ENCODE data around the gene FRMD4A. TPM values are rescaled to one million over a fixed set of nuclear protein-coding genes. Genes with fewer than 3 reads are reported as not detected.
"Not testable (repeated sequence)": the region's sequence is repeated elsewhere in the genome, so short reads cannot be mapped to it uniquely, and the experiment has no call there.

The FRMD4A gene
- polyA plus RNA-seq, 5 donors = 48.9 to 60.9 (median 53.0) TPM

DNA sequence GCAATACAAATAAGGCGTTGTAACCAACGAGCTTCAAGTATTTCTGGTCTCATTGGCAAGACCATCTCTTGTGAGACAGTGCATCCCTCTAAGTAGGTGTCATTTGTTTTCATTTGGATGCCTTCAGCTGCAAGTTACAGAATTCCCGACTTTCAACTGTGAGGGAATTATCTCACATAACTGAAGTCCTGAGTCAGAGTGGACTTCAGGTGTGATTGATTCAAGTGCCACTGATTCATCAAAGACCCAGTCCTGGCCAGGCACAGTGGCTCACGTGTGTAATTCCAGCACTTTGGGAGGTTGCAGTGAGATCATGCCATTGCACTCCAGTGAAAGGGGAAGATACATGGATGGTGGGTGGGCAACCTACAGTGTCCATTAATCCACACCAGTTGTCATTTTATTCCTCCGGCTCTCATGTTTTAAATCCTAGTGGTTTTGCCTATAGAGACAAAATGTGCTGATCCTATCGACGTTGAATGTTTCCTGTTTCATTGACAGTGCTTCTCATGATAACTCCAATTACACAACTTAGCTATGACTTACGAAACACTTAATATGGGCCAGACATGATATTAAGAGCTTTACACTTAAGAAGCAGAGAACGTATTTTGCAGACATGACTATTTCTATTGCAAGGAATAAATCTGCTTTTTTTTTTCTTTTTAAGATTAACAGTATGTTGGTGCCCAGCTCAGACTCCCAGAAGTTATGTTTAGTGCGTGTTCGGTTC lies 268.0 kb downstream of the FRMD4A start:
- peak; percentile 20 to 45 for DNase-seq

DNA sequence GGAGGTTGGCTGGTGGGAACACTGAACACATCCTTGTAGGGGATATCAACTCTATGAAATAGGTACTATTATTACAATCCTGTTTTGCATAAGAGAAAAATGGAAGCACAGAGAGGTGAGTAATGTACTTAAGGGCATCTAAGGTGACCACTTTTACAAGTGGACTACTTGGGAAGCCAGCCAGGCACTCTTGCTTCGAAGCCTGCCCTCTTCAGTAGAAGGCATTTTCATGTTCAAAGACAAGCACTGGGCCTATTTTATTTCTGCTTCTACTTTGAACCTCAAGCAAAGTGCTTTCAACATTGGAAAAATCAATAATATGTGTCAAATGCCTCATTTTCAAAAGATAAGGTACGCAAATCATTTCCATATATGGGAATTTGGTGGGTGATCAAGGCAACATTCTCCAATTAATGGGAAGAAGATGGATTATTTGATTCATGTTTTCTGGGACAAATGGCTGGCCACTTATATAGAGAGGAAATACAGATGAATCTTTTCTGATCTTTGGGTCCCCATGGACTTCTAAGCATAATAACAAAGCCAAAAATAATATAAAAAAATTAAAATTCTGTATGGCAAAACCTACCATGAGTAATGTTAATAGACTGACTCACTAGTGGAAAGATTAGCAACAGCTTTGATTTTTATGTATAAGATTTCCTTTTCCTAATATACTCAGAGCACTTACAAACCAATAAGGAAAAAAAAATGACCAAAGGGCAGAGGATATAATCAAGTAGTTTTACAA lies 270.2 kb downstream of the FRMD4A start:
- peak in 1 of 2 donors; percentile 59 for DNase-seq

DNA sequence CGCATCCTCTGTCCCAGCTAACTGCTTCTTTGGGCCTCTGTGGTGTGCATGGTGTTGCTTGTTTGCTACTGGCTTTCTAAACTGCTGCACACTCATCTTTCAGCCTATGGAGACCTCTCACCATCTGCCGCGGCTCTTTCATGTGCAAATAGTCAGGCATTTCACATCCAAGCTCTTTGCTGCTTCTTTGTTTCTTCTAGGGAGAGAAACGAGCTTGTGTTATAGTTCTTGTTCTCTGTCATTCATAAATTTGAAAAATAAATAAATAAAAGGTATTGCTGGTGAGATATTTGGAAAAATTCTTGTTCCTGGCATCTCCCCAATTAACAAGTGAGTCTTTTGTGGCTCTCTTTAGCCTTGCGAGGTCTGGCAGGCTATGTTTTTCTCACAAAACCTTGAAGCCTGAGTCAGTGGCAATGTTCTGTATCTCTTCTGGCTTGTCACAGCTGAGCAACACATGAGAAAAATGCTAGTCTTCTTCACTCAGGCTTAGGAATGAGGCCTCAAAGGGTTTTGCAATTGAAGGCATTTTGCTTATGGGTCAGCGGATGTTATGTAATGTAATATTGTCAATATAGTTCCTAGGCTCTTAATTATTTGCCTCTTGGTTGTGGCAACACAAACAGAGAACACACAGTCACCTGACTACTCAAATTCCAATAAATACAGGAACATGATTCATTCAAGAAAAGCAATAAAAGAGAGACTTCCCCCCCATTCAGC lies 274.0 kb downstream of the FRMD4A start:
- DNase-seq = peak in 1 of 2 donors; percentile 50

- DNase-seq = no peak
Measured at GRCh38 chr10:14052931-14053330, 277.8 kb downstream of the FRMD4A start.

GRCh38 chr10:14050598-14050997 lies 280.1 kb downstream of the FRMD4A start:
- DNase-seq = no peak

- no peak for DNase-seq
Measured at GRCh38 chr10:14048930-14049613, 281.7 kb downstream of the FRMD4A start.

DNA sequence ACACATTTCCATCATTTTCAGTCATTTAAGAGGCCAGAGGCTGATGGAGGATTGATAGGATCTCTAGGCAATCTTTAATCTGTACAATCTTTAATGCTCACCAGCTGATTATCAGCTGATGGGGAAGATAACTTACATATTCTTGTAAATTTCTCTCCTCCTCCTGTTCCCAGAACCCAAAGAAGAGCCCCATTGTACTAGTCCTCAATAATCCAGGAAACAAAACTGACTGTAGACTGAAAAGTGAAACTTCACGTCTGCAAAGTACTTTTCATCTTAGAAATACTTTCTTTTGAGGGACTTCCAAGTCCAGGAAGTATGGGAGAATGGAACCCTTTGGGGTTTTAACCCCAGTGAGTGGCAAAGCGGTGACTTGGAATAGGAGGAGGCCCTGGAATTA lies 283.3 kb downstream of the FRMD4A start:
- no peak for DNase-seq

GRCh38 chr10:14042051-14042450 lies 288.7 kb downstream of the FRMD4A start:
- not testable (repeated sequence) for DNase-seq

DNA sequence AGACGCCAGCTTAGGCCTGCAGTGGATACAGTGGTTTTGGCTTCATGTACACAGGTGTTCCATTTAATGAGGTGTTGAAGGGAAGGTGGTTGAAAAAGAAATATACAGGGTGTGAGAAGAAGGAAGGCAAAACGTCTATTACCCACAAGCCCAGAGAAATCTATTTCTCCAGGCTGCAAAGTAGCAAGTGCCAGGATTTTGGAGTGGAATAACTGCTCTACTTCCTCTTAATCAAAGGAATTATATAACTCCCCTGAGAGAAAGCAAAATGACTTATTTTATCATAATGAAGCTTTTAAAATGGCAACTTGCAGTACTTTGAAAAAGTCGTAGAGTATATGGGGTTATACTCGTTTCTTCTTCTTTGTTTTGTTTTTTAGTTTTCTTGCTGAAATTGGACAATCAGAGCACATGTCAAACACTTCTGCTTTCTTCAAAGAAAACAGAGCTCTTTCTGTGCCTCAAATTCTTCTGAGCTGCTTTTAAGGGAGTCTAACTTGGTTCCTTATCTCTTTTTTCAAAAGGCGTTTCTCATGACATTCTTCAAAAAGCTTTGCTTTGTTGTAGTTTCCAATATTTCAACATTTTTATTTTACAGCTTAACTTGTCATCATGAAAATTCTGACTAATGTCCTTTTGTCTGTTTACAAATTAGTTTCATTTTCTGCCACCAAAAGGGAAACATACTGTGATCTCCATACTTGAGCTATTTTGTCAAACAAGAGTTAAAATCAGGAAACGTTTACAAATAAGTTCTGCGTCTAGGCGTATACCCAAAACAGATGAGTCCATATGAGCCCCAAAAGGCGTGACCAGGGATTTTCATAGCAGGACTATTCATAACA lies 289.7 kb downstream of the FRMD4A start:
- DNase-seq = no peak

GRCh38 chr10:14039968-14040668 lies 290.6 kb downstream of the FRMD4A start:
- no peak for DNase-seq

GRCh38 chr10:14036233-14036632 lies 294.5 kb downstream of the FRMD4A start:
- DNase-seq = no peak

- no peak for DNase-seq
Measured at GRCh38 chr10:14035506-14035905, 295.2 kb downstream of the FRMD4A start.

GRCh38 chr10:14032406-14032998 lies 298.2 kb downstream of the FRMD4A start:
- DNase-seq = no peak

DNA sequence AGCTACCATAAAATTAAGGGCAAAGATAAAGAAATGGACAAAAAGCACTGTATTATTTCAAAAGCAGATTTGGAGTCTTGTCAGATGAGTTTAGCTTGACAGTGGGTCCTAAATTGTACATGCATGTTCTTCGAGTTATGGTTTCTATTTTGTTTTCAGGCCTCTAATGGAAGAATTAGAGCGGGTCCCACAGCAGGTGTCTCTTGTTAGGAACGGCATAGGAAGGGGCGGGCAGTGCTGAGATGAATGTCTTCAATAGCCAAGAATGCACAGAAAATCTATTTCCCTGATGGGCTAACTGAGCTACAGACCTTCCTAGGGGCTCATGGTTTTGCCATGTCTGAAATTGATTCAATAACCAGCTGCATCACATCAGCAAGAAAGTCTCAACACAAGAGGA lies 304.4 kb downstream of the FRMD4A start:
- no peak for DNase-seq

DNA sequence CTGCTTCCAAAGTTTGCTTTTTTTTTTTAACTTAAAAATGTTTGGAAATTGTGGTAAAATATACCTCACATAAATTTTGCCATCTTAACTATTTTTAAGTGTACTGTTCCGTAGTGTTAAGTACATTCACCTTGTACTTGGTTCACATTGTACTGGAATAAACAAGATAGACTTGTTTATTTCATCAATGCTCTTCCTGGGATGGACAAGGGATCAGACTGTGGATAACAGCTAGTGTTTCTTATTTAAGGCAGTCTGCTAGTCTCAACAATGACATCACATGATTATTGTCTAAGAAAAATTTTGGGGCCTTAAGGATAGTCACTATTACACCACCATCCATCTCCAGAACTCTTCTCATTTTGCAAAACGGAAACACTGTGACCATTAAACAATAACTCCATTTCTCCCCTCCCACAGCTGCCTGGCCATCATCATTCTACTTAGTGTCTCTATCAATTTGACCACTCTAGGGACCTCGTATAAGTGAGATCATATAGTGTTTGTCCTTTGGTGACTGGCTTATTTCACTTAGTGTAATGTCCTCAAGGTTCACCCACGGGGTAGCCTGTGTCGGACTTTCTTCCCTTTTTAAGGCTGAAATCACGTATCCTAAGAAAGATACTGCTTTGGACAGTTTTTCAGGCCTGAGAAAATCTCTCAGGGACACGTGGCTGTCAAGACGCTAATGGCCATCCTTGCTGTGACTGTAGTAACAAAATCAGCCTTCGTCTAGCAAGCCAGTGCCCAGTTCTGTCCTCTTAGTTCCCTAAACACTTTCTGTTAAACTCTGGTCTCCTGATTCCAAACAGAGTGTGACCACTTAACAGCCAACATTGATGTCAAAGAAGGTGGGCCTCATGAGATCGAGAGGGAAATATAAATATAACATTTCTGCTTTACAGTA lies 305.2 kb downstream of the FRMD4A start:
- no peak for DNase-seq

GRCh38 chr10:14024329-14025202 lies 306.2 kb downstream of the FRMD4A start:
- no peak for DNase-seq

- no peak for DNase-seq
Measured at GRCh38 chr10:14023673-14024328, 306.9 kb downstream of the FRMD4A start.
